ENCODE data around the gene ABCC4. TPM values are rescaled to one million over a fixed set of nuclear protein-coding genes. Genes with fewer than 3 reads are reported as not detected.

ABCC4 gene
- total RNA-seq, 2 donors from 2014 or later = 2.8 to 12.2 TPM

DNA sequence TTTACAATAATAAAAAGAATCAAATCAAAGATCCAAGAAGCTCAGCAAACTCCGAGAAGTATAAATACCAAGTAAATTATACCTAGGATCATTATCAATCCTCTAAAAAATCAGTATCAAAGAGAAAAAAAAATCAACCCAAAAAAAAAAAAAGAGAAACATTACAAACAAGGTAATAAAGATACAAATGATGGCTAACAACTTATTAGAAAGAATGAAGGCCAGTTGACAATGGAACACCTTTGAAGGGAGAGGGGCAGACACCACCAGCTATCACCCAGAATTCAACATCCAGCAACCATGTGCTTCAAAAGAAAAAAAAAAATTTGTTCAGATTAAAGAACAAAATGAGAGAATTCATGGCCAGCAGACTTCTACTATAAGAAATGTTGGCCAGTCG, 77.2 kb downstream of the ABCC4 start:
- no peaks in the 10 kb centered on the region for H3K9me3 ChIP-seq
- ATAC-seq (ENCODE audit: insufficient number of reproducible peaks, low FRiP score, low read depth) (no peak), DNase-seq (ENCODE audit: low spot score) (no peak)
- no peak overlapping the region for H3K4me3 ChIP-seq
- no peaks in the 10 kb centered on the region for H3K27me3 ChIP-seq (replicated peaks; ENCODE audit: insufficient read depth)
- no peak overlapping the region for H3K27ac ChIP-seq
- peaks cover 0 to 3% of the 10 kb centered on the region in 2 donors for H3K4me1 ChIP-seq (ENCODE audit: control insufficient read depth in 1 of 2, low read depth in 2 of 2)
- TF ChIP-seq, protein P1, sequence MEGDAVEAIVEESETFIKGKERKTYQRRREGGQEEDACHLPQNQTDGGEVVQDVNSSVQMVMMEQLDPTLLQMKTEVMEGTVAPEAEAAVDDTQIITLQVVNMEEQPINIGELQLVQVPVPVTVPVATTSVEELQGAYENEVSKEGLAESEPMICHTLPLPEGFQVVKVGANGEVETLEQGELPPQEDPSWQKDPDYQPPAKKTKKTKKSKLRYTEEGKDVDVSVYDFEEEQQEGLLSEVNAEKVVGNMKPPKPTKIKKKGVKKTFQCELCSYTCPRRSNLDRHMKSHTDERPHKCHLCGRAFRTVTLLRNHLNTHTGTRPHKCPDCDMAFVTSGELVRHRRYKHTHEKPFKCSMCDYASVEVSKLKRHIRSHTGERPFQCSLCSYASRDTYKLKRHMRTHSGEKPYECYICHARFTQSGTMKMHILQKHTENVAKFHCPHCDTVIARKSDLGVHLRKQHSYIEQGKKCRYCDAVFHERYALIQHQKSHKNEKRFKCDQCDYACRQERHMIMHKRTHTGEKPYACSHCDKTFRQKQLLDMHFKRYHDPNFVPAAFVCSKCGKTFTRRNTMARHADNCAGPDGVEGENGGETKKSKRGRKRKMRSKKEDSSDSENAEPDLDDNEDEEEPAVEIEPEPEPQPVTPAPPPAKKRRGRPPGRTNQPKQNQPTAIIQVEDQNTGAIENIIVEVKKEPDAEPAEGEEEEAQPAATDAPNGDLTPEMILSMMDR (IDR thresholded peaks at IDR 0.05) = no peak
- no peaks in the 10 kb centered on the region for H3K36me3 ChIP-seq

DNA sequence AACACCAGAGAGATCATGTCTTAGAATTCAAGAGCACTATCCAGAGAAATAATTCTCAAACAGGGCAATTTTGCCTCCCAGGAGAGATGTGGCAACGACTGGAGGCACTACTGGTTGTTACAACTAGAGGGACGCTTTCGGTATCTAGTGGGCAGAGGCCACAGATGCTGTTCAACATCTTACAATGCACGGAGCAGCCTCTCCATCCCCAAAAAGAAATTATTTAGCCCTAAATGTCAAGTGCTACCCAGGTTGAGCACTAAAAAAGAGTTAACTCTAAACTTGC, 78.6 kb downstream of the ABCC4 start:
- peaks cover 0 to 3% of the 10 kb centered on the region in 2 donors for H3K4me1 ChIP-seq (ENCODE audit: control insufficient read depth in 1 of 2, low read depth in 2 of 2)
- DNase-seq (ENCODE audit: low spot score) (no peak), ATAC-seq (ENCODE audit: insufficient number of reproducible peaks, low FRiP score, low read depth) (no peak)
- TF ChIP-seq, protein P1 (IDR thresholded peaks at IDR 0.05) = no peak
- no peak overlapping the region for H3K4me3 ChIP-seq
- H3K27ac ChIP-seq = no peak overlapping the region
- H3K36me3 ChIP-seq = no peaks in the 10 kb centered on the region
- no peaks in the 10 kb centered on the region for H3K9me3 ChIP-seq
- no peaks in the 10 kb centered on the region for H3K27me3 ChIP-seq (replicated peaks; ENCODE audit: insufficient read depth)

DNA sequence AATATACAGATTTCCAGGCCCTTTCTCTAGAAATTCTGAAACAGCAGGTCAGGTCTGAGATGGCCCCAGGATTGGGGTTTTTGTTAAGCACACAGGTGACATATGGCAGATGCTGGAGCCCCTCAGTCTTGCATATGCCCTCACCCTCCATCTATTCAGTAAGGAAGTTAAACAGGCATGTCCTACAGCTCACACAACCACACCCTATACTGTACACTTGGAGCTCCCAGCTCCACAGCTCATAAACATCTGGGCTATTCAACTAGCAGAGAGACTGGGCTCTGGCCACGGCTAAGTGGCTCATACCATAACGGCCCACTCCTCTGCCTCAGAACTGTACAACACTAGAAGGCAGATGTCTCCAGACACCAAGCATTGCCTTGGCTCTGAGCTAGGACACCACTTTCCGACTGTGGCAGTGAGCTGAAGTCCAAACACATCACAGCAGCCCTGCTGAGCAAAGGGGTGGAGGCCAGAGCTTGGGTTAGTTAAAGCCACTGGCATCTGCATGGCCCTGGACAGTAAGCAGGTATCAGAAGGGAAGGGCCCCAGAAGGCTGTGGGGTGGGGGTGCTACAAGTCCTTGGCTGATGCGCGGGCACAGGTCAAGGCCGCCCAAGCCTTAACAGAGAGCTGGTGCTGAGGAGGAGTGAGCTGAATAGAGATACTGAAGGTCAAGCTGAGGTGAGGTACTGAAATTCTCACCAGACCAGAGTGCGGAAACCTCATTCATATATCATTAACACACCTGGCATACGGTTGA, 79.1 kb downstream of the ABCC4 start:
- H3K36me3 ChIP-seq = no peaks in the 10 kb centered on the region
- H3K4me3 ChIP-seq = no peak overlapping the region
- ATAC-seq (ENCODE audit: insufficient number of reproducible peaks, low FRiP score, low read depth) (no peak), DNase-seq (ENCODE audit: low spot score) (no peak)
- TF ChIP-seq, protein P1 (IDR thresholded peaks at IDR 0.05) = no peak
- H3K9me3 ChIP-seq = no peaks in the 10 kb centered on the region
- no peaks in the 10 kb centered on the region for H3K27me3 ChIP-seq (replicated peaks; ENCODE audit: insufficient read depth)
- H3K4me1 ChIP-seq (ENCODE audit: control insufficient read depth in 1 of 2, low read depth in 2 of 2) = peaks cover 0 to 3% of the 10 kb centered on the region in 2 donors
- no peak overlapping the region for H3K27ac ChIP-seq

DNA sequence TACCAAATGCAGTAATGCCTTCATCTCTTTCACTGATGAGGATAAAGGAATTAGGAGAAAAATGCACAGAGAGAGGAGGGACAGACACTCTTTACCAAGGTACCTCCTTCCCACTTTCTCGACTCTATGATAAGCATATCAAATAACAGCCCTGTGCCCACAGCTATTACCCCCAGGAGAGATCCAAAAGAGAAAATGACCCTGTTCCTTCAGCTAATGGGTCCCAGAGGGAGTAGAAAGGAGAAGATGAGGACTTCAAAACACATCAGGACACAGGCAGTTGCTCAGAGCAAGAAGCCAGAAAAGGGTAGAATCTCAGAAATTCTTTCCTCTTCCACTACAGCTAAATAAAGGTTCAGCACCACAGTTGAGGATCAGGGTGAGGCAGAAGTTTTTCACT, 80.6 kb downstream of the ABCC4 start:
- no peak for DNase-seq (ENCODE audit: low spot score)
- Histone ChIP-seq H3K27me3 (replicated peaks; ENCODE audit: insufficient read depth) (no peaks in the 10 kb centered on the region), H3K27ac (no peak overlapping the region), H3K4me3 (no peak overlapping the region), H3K4me1 (ENCODE audit: control insufficient read depth in 1 of 2, low read depth in 2 of 2) (no peaks in the 10 kb centered on the region), H3K9me3 (no peaks in the 10 kb centered on the region), H3K36me3 (no peaks in the 10 kb centered on the region)
- ATAC-seq (ENCODE audit: insufficient number of reproducible peaks, low FRiP score, low read depth) = no peak
- TF ChIP-seq, protein P1 (IDR thresholded peaks at IDR 0.05) = no peak

DNA sequence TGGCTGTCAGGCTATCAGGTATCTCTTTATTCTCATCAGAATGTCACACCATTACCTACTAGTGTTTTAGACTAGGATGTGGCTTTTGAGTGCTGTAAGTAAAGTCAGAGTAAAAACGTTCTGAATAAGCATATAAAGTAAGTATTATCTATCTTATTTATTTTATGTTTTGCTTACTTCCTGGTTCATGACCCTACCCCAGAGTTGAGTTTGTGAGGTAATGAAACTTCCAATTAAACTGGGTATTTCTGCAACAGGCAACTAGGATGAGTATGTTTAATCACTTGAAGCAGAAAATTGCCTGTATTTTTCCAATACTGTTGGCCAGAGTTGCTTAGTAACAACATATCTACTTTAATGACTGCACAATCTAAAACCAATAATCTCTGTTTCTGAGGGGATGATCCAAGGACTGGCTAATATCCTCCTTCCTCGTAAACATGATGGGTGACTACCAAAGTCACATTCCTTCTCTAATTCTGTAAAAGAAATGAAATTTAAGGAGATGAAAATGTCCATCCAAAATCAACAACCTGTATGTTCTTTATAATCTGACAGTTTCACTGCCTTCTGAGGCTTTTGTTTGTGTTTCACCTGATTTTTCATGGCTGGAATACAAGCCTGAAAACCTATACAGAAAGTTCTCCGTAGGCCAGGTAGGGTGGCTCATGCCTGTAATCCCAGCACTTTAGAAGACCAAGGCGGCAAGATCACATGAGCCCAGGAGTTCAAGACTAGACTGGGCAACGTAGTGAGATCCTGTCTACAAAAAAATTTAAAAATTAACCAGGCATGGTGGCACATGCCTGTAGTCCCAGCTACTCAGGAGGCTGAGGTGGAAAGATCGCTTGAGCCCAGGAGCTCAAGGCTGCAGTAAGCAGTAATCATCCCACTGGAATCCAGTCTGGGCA, 83.1 kb downstream of the ABCC4 start:
- TF ChIP-seq, protein P1 (IDR thresholded peaks at IDR 0.05) = no peak
- H3K9me3 ChIP-seq = no peaks in the 10 kb centered on the region
- no peaks in the 10 kb centered on the region for H3K36me3 ChIP-seq
- H3K27me3 ChIP-seq (replicated peaks; ENCODE audit: insufficient read depth) = no peaks in the 10 kb centered on the region
- ATAC-seq (ENCODE audit: insufficient number of reproducible peaks, low FRiP score, low read depth) = no peak
- H3K4me3 ChIP-seq = no peak overlapping the region
- no peaks in the 10 kb centered on the region for H3K4me1 ChIP-seq (ENCODE audit: control insufficient read depth in 1 of 2, low read depth in 2 of 2)
- no peak for DNase-seq (ENCODE audit: low spot score)
- H3K27ac ChIP-seq = no peak overlapping the region

Measured in thoracic aorta (tissue), 2 donors.